Chondrocyte (in vitro differentiated cells): ENCODE data around the gene RIMS1. TPM values are rescaled to one million over a fixed set of nuclear protein-coding genes. Genes with fewer than 3 reads are reported as not detected.

Experiments
- DNase-seq: peaks from one replicate; pipeline ENCODE4 v3.0.0; 2021; ENCODE audit warnings: mixed read lengths, low spot score
- H3K27ac Mint-ChIP-seq: one replicate; pipeline ENCODE4 v1.8.0; 2021; ENCODE audit warnings: mild to moderate bottlenecking, moderate library complexity, mixed read lengths; ENCODE audit not compliant: unreplicated experiment
- H3K27me3 Mint-ChIP-seq: 2 replicates; pipeline ENCODE4 v1.8.0; 2021; ENCODE audit warnings: low read depth, mixed read lengths
- H3K36me3 Mint-ChIP-seq: 2 replicates; pipeline ENCODE4 v1.8.0; 2021; ENCODE audit warnings: low read depth, mixed read lengths
- H3K4me1 Mint-ChIP-seq: 2 replicates; pipeline ENCODE4 v1.8.0; 2021; ENCODE audit warnings: low read depth, mild to moderate bottlenecking, mixed read lengths
- H3K4me3 Mint-ChIP-seq: one replicate; pipeline ENCODE4 v1.8.0; 2021; ENCODE audit warnings: mild to moderate bottlenecking, moderate library complexity, mixed read lengths; ENCODE audit not compliant: unreplicated experiment
- H3K9me3 Mint-ChIP-seq: 2 replicates; pipeline ENCODE4 v1.8.0; 2021; ENCODE audit warnings: low read depth, mixed read lengths
- CTCF ChIP-seq: fragments of 200-600 bp; sonication (generic); IDR thresholded peaks from 2 replicates; pipeline ENCODE4 v1.5.0; 2021; ENCODE audit warnings: antibody characterized with exemption, mild to moderate bottlenecking, moderate library complexity
- long read RNA-seq: library from polyadenylated mRNA; stranded (forward); transcript quantifications from one replicate; pipeline ENCODE4 v2.0.0, GENCODE V29; 2021
- total RNA-seq: library from RNA; stranded (reverse); gene quantifications from 3 replicates; pipeline ENCODE4 v1.2.1, GENCODE V29; 2021

Gene RIMS1
- total RNA-seq: 5.7 to 16.6 TPM (median 6.6 TPM) in 3 replicates
- long read RNA-seq, partial matches to known transcripts: 4 of 13 reads
- long read RNA-seq, other reads (novel, unspliced or antisense): 9 of 13 reads

- no peaks in the 10 kb centered on the region for H3K9me3 Mint-ChIP-seq
- H3K4me3 Mint-ChIP-seq: peak within 1 kb of the TSS; percentile 66
- peaks cover 6% of the 10 kb centered on the region for H3K4me1 Mint-ChIP-seq
- DNase-seq: no peak
- H3K27ac Mint-ChIP-seq: no peak within 1 kb of the TSS
- TF ChIP-seq CTCF: peak; percentile 68
- peaks cover 62% of the 10 kb centered on the region for H3K27me3 Mint-ChIP-seq
- peaks cover 2% of the 10 kb centered on the region for H3K36me3 Mint-ChIP-seq
Measured at GRCh38 chr6:71886184-71887005, at the start of gene RIMS1. TSS of gene RIMS1 (plus strand) at chr6:71886550. CDS start at chr6:71887024, 474 bp downstream.

- H3K36me3 Mint-ChIP-seq: no peaks in the 10 kb centered on the region
- no peak overlapping the region for H3K27ac Mint-ChIP-seq
- no peaks in the 10 kb centered on the region for H3K4me1 Mint-ChIP-seq
- H3K9me3 Mint-ChIP-seq: no peaks in the 10 kb centered on the region
- peaks cover 11% of the 10 kb centered on the region for H3K27me3 Mint-ChIP-seq
- no peak for TF ChIP-seq CTCF
- no peak for DNase-seq
- H3K4me3 Mint-ChIP-seq: no peak overlapping the region
Measured at GRCh38 chr6:71851214-71851613, 35.1 kb upstream of the RIMS1 start.

- no peaks in the 10 kb centered on the region for H3K4me1 Mint-ChIP-seq
- H3K27me3 Mint-ChIP-seq: peaks cover 8% of the 10 kb centered on the region
- H3K9me3 Mint-ChIP-seq: no peaks in the 10 kb centered on the region
- H3K4me3 Mint-ChIP-seq: no peak overlapping the region
- H3K27ac Mint-ChIP-seq: no peak overlapping the region
- H3K36me3 Mint-ChIP-seq: no peaks in the 10 kb centered on the region
- no peak for DNase-seq
- TF ChIP-seq CTCF: no peak
Measured at GRCh38 chr6:71852948-71853347, 33.4 kb upstream of the RIMS1 start.

GRCh38 chr6:71855406-71855805 is 30.9 kb upstream of the RIMS1 start:
- no peak for DNase-seq
- Mint-ChIP-seq H3K27me3 (peaks cover 5% of the 10 kb centered on the region), H3K4me3 (no peak overlapping the region), H3K27ac (no peak overlapping the region), H3K4me1 (no peaks in the 10 kb centered on the region), H3K9me3 (no peaks in the 10 kb centered on the region), H3K36me3 (no peaks in the 10 kb centered on the region)
- no peak for TF ChIP-seq CTCF

GRCh38 chr6:71879016-71879415 is 7.3 kb upstream of the RIMS1 start:
- DNase-seq: no peak
- TF ChIP-seq CTCF: no peak
- Mint-ChIP-seq H3K4me1 (peaks cover 3% of the 10 kb centered on the region), H3K4me3 (no peak overlapping the region), H3K27ac (no peak overlapping the region), H3K9me3 (no peaks in the 10 kb centered on the region), H3K36me3 (no peaks in the 10 kb centered on the region), H3K27me3 (peaks cover 24% of the 10 kb centered on the region)
